Measurements from ENCODE around the gene DIAPH2. TPM values are rescaled to one million over a fixed set of nuclear protein-coding genes. Genes with fewer than 3 reads are reported as not detected.

DIAPH2 gene
- total RNA-seq, 1 donor from 2014 or later = 34.2 TPM

- TF ChIP-seq CTCF (IDR thresholded peaks at IDR 0.05) = no peak
- H3K27me3 ChIP-seq (ENCODE audit: low read depth) = no peaks in the 10 kb centered on the region
Measured at GRCh38 chrX:96984538-96984937, 299.9 kb downstream of the DIAPH2 start.

GRCh38 chrX:96985046-96985445 is 300.4 kb downstream of the DIAPH2 start:
- H3K36me3 ChIP-seq = peaks cover under 1% of the 10 kb centered on the region
- no peak for DNase-seq
- no peak overlapping the region for H3K27ac ChIP-seq
- H3K9me3 ChIP-seq = no peaks in the 10 kb centered on the region
- ATAC-seq = no peak
- intact Hi-C loops (cut with DNase I) = no loop called here
- H3K4me3 ChIP-seq = no peak overlapping the region
- H3K4me1 ChIP-seq = no peaks in the 10 kb centered on the region
- TF ChIP-seq CTCF (IDR thresholded peaks at IDR 0.05) = no peak
- no peaks in the 10 kb centered on the region for H3K27me3 ChIP-seq (ENCODE audit: low read depth)

More at GRCh38 chrX:96984538-96984937, 299.9 kb downstream of the DIAPH2 start:
- ATAC-seq (no peak), DNase-seq (no peak)
- no peak overlapping the region for H3K4me3 ChIP-seq
- no peaks in the 10 kb centered on the region for H3K4me1 ChIP-seq
- peaks cover 4% of the 10 kb centered on the region for H3K36me3 ChIP-seq
- intact Hi-C loops (cut with DNase I) = no loop called here
- H3K27ac ChIP-seq = no peak overlapping the region
- H3K9me3 ChIP-seq = no peaks in the 10 kb centered on the region

DNA sequence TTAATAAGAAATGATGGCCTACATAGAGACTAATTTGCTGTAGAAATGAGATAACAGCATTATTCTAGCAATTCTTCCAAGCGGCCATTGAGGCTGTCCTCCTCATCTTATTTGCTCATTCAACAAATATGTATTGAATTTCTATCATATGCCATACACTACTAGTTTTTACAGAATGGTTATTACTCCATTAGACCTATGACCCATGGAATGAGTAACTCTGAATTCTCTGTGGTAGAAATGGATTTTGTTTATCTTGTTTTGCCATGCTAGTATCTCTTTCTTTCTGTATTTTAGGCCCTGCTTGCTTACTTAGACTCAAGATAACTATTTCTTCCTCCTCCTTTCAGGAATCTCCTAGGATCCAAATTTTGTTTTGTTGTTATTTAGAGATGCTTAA is 302.6 kb downstream of the DIAPH2 start:
- TF ChIP-seq CTCF (IDR thresholded peaks at IDR 0.05) = no peak
- Histone ChIP-seq H3K36me3 (no peaks in the 10 kb centered on the region), H3K27me3 (ENCODE audit: low read depth) (no peaks in the 10 kb centered on the region), H3K4me1 (no peaks in the 10 kb centered on the region), H3K9me3 (no peaks in the 10 kb centered on the region), H3K4me3 (no peak overlapping the region), H3K27ac (no peak overlapping the region)
- ATAC-seq (no peak), DNase-seq (no peak)
- intact Hi-C loops (cut with DNase I) = no loop called here

DNA sequence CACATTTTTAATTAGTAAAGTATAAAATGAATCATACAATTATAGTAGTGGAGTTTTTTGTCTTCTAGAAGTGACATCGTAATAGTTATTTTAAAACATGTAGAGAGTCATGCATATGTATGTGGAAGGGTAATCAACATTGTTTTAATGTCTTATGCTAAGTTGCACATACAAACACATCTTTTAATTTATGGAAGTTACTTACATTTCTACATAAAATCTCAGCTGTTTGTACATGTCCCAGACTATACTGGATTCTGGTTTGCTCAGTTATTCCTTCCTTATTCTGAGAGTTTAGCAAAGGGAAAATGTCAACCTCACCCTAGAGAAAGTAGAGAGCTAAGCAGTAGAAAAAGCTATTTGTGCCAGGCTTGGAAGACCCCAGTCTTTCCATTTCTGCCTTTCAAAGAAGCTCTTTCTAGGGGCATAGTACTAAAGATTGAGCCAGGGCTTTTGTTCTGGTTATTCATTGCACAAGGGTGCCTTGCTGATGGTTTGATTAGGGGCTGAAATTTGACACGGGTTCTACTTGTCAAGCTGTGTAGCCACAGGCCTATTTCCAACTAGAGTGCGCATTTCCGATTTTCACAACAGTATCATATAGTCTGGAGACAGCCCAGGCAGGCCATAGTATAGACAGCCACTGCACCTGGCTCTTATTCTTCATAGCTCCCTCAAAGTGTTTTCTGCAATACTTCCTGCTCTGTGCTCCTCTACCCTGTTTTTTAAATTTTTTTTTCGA is 305.4 kb downstream of the DIAPH2 start:
- Histone ChIP-seq H3K27me3 (ENCODE audit: low read depth) (no peaks in the 10 kb centered on the region), H3K4me3 (no peak overlapping the region), H3K27ac (no peak overlapping the region), H3K9me3 (no peaks in the 10 kb centered on the region), H3K4me1 (no peaks in the 10 kb centered on the region), H3K36me3 (no peaks in the 10 kb centered on the region)
- DNase-seq = no peak
- no peak for TF ChIP-seq CTCF (IDR thresholded peaks at IDR 0.05)
- intact Hi-C loops (cut with DNase I) = no loop called here
- ATAC-seq = no peak

GRCh38 chrX:96994093-96994492 is 309.5 kb downstream of the DIAPH2 start:
- Histone ChIP-seq H3K27ac (no peak overlapping the region), H3K27me3 (ENCODE audit: low read depth) (no peaks in the 10 kb centered on the region), H3K9me3 (no peaks in the 10 kb centered on the region), H3K4me3 (no peak overlapping the region), H3K4me1 (no peaks in the 10 kb centered on the region), H3K36me3 (no peaks in the 10 kb centered on the region)
- TF ChIP-seq CTCF (IDR thresholded peaks at IDR 0.05) = no peak
- no peak for ATAC-seq
- intact Hi-C loops (cut with DNase I) = no loop called here
- no peak for DNase-seq

All from lower lobe of right lung (tissue), 2 donors.